ENCODE data around the gene KIF13A.
"Not testable (repeated sequence)": the region's sequence is repeated elsewhere in the genome, so short reads cannot be mapped to it uniquely, and the experiment has no call there.

KIF13A gene

GRCh38 chr6:17998003-17998402, 10.6 kb upstream of the KIF13A start:
- no peak for FAIRE-seq

GRCh38 chr6:17995414-17995813, 8.0 kb upstream of the KIF13A start:
- no peak for FAIRE-seq

DNA sequence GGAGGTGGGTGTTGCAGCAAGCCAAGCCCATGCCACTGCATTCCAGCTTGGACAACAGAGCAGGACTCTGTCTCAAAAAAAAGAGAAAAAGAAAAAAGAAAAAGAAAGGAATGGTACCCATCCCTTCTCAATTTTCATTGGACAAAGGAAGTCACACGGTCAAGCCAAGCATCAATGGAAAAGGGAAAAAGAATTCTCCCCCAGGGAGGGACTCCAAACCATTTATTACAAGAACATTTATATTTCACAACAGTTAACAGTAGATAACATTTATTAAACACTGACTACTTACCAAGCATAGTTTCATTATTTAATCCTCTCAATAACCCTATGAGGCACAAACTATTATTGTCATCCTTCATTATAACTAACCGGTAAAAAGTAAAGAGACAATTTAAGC, 6.6 kb upstream of the KIF13A start:
- no peak for FAIRE-seq

DNA sequence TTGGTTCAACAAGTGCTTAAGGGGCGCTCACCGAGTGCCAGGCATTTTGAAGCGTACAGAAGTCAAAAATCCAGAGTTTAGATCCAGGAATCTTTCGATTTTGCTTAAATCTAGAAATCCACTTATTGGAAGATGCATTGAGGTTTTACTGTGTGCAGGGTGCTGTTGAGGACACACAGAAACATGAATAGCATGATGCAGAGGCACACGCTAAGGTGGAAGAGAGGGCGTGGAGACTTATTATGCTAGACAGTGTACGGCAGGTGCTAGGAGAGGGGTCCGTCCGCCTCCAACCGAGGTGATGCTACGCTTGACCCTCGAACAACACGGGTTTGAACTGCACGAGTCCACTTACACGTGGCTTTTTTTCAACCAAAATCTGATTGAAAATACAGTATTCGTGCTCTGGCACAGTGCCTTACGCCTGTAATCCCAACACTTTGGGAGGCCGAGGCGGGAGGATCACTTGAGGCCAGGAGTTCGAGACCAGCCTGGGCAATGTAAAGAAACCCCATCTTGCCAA, 1.0 kb upstream of the KIF13A start:
- FAIRE-seq, result no peak

- FAIRE-seq, result no peak
Observed at GRCh38 chr6:17987697-17988421, 424 bp upstream of the KIF13A start.

GRCh38 chr6:17986656-17987446, 584 bp downstream of the KIF13A start:
- no peak for FAIRE-seq

DNA sequence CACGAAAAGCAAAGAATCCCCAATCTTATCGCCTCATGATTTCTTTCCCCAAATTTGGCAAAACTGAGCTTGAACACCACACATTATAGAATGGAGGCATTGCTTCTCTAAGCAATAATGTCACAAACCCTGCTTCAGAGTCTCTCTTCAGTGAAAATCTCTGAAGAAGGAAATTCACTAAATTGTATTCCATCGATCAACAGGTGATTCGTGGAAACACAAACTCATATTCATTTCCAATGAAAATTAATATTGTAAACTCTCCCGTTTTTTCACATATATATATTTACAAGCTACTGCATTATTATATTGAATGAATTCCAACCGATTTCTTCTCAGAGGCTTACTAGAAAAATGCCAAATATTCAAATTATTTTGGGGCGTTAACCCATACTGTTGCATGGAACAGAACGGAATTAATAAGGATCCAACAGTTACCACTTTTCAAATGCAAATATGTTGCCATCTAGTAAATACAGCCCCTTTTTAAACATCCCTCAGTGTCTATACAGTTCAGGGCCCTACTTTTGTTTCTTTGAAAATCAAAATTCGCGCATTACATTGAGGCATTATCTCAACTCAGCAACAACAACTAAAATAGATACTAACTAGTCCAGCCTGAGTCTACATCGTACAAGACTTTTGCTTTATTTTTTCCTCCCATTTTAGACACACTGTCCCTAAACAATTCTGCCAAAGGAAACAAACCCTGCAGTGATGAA, 1.3 kb downstream of the KIF13A start:
- no peak for FAIRE-seq

GRCh38 chr6:17984812-17985670, 2.4 kb downstream of the KIF13A start:
- no peak for FAIRE-seq

GRCh38 chr6:17984399-17984798, 3.0 kb downstream of the KIF13A start:
- no peak for FAIRE-seq

- FAIRE-seq, result no peak
Observed at GRCh38 chr6:17983730-17984129, 3.7 kb downstream of the KIF13A start.

DNA sequence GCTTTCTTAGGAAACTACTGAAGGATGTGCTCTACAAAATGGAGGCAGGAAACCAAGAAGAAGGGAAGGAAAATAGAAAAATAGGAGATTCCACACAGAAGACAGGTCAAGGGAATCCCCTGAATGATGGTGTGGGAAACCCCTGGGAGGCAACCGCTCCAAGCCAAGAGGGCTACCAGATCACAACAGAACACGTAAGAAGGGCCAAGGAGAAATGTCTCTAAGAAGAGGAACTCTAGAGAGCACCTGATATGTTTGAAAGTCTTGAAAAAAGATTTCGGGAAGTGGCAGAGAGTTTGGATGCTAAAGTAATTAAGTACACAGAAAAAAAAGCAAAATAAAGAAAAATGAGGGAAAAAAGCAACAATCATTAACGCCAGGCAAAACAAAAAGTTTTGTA, 7.1 kb downstream of the KIF13A start:
- no peak for FAIRE-seq

- FAIRE-seq, result no peak
Observed at GRCh38 chr6:17979479-17979878, 8.0 kb downstream of the KIF13A start.

DNA sequence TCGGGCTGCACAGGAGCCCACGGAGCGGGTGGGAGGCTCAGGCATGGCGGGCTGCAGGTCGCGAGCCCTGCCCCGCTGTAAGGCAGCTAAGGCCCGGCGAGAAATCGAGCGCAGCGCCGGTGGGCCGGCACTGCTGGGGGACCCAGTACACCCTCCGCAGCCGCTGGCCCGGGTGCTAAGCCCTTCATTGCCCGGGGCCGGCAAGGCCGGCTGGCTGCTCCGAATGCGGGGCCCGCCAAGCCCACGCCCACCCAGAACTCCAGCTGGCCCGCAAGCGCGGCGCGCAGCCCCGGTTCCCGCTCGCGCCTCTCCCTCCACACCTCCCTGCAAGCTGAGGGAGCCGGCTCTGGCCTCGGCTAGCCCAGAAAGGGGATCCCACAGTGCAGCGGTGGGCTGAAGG, 11.2 kb downstream of the KIF13A start:
- not testable (repeated sequence) for FAIRE-seq

GRCh38 chr6:17974570-17975368, 12.7 kb downstream of the KIF13A start:
- FAIRE-seq, result no peak

GRCh38 chr6:17972978-17973622, 14.3 kb downstream of the KIF13A start:
- no peak for FAIRE-seq

DNA sequence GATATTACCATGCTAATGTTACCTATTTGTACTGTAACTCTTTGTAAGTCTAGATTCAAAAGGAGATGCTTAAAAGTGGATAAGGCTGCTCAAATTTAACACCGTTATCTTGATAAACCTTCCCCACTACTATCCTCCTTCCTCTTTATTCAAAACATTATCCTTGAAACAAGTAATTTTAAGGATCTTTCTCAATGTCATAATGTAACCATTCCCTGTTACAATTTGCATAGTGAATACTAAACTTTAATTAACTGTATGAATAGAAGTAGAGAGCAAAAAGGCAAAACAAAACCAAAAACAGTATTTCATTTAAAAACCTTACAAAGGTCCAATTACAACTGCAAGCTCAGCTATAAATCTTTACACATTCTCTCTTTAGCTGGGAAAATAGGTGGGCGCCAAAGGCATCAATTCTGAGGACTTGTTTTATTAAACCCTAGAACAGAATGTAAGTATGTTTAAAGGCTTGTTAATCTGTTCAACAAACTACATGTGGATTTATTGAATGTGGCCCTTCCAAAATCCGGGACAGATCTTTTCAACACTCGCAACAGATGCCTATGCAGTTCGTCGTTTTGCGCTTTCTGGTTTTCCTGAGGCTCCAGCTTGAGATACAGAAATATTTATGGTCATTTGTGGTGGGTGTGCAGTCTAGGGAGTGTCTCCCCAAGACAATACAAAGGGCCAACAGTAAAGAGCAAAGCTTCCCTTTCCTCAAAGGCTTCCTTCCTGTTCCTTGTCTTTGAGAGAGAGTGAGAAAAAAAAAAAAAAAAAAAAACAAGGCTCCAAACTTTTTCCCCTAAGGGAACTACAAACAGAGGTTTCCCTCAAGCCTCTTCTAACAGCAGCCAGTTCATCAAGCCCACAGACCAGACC, 15.1 kb downstream of the KIF13A start:
- no peak for FAIRE-seq

GRCh38 chr6:17971128-17972073, 16.0 kb downstream of the KIF13A start:
- FAIRE-seq, result no peak

DNA sequence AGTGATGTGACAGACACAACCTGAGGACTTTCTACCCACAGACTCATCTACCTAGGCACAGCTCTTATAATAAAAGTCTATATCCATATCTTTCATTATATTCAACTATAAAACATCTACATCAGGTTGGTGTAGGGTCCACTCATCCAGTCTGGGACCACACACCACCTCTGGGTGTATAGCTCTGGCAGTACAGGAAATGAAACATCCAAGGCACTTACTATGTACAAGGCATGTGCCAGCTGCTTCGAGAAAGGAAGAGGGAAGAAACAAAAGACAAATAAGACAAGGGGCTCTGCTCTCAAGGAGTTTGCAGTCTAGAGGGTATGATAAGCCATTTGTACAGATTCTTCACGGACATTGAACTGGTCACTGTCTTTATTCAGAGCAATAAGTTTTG, 18.6 kb downstream of the KIF13A start:
- no peak for FAIRE-seq

All from endometrium (tissue), 2 donors.